ENCODE results near the gene ARL6IP5.

The ARL6IP5 gene

DNA sequence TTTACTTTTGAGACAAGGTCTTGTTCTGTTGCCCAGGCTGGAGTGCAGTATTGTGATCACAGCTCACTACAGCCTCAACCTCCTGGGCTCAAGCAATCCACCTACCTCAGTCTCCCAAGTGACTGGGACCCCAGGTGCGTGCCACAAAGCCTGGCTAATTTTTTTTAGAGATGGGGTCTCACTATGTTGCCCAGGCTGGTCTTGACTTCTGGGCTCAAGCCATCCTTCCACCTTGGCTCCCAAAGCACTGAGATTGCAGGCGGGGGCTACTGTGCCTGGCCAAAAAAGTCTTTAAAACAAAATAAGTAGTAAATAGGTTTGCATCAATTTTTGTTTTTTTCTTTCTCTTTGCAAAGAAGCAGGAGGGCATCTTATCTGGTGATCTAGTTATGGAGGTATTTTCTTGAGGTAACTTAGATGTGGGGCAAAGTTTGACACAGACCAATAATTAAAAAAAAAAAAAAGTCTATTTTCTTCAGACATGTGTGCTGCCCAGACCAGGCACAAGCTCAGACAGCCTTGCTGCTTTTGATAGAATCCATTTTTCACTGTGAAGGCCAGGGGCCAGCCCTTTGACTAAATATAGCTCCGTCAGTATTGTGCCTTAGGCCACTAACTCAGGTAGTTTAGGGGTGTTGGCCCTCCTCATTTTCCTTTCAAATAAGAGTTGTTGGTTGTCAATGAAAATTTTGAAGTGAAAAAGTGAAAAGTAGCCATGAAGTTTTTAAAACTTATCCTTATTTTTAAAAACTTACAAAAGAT lies 2.5 kb downstream of the ARL6IP5 start:
- no peak for DNase-seq

DNA sequence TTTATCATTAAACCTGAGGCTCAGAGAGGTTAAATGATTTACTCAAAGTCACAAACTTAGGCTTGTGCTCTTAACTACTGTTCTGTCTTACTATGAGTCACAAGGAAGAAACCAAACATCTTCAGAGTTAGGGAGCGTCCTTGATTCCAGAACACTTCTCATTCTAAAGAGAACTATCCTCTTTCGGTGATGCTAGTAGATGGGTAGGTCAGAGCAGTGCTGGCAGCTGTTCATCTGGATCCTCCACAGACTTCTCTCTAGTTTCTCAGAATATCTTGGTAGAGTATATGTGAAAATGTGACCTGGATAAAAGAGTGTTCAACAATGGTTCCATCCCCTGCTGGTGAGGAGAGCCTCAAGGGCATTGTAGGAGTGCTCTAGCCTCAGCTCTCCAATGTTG lies 3.3 kb downstream of the ARL6IP5 start:
- DNase-seq = no peak

DNA sequence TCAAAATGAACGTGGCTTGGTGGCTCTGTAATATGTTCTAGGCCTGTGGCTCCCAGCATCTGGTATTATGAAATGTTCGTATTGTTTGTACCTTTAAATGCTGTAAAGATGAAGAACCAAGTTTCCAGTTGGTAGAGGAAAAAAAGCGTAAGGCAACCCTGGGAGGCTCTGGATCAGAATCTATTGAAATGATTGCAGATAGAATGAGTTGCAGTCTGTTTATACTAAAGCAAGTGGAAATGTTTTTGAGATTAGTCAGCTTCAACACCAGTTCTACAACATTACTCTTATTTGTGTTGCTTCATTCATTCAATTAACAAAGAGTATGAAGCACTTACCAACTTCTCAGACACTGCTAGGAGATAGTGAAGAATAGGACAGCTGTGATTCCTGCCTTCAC lies 5.3 kb downstream of the ARL6IP5 start:
- DNase-seq = no peak

DNA sequence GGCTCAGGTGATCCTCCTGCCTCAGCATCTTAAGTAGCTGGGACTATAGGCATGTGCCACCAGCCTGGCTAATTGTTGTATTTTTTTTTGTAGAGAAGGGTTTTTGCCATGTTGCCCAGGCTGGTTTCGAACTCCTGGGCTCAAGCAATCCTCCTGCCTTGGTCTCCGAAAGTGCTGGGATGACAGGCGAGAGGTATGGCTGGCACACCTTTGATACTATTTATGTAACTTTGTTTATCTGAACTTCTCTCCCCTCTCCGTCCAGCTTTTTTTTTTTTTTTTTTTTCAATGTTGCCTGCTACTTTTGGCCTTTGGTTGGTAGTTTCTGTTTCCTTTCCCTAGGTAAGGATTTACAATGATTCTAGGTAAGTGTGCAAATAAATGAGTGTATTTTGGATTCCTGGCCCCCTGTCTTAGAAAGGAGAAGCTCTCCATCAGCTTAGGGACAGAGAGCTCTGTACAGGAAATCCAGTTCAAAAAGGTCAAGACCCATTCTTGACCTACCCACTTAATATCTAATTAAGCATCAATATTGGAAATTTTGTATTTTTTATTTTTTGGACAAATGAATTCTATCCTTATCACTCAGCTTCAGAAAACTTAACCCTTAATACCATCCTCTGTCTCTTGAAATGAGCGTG lies 6.8 kb downstream of the ARL6IP5 start:
- DNase-seq = no peak

DNA sequence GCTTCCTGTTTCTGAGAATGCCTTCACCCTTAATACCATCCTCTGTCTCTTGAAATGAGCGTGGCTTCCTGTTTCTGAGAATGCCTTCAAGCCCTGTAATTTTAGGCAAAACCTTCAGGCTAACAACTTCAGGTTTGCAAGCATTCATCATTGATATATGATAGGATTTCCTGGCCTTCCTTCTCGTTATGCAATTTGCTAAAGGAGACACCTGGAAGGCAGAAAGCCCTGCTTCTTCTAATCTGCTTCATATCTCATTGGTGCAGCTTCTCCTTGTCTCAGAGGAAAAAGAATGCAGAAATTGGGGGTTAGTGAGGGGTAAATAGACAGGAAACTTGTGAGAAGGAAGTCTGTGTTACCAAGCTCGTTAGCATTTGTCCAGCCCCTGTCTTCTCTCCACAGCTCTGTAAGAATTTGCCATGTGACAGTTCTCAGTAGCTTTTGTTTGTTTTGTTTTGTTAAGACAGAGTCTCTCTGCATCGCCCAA lies 7.3 kb downstream of the ARL6IP5 start:
- DNase-seq = no peak

DNA sequence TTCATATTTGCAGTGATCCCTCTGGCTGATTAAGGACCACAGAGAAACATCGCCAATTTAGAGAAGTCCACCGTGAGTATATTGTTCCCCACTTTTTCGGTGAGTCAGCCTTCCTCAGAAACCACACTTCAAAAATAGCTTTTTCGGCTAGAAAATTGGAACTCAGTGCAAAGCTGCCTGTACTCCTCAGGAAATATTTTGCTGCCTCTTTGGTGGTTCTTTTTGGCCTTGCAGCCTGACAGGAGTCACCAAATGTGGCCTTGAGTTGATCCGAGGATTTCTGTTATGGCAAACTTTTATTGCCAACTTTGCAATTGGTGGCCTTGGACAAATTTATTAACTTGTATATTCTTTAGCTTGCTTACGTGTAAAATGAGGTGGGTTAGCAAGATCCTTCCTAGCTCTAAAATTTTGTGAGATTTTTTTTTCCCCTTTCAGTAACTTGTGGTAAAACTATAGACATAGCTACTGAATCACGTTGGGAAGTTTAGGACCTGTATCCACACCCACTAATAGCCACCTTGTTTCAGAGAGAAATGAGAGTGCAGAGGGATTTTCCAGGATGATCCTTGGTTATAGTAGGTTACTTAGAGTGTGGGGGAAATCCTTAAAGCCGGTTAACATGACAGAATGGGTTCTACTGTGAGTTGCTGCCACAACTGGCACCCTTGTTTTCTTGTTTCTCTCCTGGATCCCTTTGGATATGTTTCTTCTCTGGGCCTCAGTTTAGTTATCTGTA lies 9.9 kb downstream of the ARL6IP5 start:
- no peak for DNase-seq

DNA sequence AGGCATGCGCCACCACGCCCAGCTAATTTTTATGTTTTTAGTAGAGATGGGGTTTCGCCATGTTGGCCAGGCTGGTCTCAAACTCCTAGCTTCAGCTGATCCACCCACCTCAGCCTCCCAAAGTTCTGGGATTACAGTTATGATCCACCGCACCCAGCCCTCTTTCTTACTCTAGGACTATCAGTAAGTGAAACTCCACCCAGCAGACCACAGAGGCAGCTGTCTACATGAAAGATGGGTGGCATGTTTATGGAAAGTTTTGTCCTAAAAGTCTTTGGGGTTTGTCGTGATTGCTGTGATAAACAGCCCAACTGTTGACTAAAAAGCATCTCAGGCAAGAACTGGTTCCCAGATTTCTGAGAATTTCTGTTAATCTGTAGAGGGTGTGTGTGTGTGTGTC lies 10.9 kb downstream of the ARL6IP5 start:
- DNase-seq = no peak

DNA sequence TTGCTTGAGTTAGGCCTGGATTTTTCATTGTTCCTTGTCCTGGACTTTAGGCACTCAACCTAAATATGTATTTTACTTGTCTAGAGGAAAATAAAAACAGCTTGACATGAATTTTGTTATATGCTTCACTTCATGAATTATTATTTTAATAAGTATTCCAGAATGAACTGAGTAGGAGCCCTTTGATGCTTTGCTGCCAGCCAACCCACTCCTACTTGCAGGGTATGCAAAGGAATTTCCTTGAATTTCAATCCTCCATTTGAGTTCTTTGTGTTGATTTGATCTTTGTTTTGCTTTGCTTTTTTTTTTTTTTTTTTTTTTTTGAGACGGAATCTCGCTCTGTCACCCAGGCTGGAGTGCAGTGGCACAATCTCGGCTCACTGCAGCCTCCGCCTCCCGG lies 11.6 kb downstream of the ARL6IP5 start:
- DNase-seq = no peak

DNA sequence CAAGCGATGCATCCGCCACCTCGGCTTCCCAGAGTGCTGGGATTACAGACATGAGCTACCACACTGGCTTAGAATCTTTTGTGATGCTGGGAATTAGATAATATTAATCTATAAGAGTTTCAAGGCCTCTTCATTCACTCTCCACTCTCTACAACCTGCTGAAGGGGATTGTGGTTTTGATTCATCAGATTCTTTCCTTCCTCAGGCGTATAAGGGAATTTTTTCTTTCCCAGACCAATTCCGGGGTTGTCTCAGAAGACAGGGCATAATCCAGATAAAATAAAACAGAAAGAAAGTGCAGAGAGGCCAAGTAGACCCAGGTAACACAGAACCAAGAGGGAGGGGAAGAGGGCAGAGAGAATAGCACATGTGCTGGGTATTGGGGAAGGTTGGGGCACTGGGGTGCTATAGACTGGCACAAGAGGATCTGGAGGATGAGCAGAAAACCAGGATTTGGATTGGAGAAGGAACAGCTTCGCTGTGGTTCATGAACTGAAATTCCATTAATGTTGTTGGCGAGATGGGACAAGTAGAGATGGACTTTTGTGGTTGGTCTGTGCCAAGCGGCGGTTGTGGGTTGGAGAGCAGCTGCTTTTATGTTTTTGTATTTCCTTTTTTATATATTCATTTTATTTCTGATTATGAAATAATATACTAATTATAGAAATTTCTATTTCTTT lies 12.8 kb downstream of the ARL6IP5 start:
- no peak for DNase-seq

DNA sequence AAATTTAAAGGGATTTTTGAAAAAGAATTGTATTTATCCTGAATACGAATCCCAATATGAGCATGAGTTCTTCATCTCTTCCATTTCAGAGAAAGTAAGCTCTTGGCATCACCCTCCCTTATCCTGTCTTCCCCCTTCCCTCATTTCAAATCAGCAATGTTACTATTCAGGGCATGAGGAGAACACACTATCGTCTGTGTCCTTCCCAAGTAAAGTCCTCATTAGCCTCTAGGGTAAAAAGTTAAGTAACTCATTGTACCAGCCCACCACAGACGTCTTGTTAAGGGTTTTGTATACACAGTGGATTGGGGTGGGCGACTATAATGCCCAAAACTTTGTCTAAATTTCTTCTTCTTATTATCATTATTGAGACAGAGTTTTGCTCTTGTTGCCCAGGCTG lies 14.8 kb downstream of the ARL6IP5 start:
- no peak for DNase-seq

DNA sequence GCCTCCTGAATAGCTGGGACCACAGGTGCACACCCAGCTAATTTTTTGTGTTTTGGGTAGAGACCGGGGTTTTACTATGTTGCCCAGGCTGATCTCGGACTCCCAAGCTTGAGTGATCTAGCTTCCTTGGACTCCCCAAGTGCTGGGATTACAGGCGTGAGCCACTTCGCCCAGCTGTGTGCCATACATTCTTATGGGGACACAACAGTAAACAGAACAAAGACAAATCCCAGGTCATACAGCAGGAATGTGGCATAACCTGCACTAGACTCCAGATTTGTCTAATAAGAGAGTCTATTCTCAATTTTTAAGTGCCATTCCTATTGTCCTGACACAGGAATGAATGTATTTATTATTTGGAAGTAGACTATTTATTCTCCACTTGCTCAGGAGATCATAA lies 17.6 kb downstream of the ARL6IP5 start:
- DNase-seq = no peak

DNA sequence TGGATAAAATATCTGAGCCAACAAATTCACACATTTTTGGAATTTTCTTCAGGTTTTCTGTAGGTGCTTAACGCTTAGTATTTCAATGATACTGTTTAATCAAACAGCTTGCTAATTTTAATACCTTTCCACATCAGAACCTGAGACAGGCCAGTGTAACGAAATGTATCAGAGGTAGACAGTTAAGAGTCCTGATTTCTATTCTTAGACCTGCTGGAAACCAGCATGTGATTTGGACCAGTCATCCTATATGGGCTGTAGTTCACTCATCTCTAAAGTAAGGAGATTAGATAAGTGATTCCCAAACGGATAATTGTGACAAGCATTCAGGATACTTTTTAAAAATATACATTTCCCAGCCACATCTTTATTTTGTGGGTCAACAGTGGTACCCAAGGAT lies 18.4 kb downstream of the ARL6IP5 start:
- DNase-seq = no peak

DNA sequence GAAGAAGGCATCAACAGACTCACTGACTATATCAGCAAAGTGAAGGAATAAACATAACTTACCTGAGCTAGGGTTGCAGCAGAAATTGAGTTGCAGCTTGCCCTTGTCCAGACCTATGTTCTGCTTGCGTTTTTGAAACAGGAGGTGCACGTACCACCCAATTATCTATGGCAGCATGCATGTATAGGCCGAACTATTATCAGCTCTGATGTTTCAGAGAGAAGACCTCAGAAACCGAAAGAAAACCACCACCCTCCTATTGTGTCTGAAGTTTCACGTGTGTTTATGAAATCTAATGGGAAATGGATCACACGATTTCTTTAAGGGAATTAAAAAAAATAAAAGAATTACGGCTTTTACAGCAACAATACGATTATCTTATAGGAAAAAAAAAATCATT lies 19.8 kb downstream of the ARL6IP5 start:
- DNase-seq = no peak

DNA sequence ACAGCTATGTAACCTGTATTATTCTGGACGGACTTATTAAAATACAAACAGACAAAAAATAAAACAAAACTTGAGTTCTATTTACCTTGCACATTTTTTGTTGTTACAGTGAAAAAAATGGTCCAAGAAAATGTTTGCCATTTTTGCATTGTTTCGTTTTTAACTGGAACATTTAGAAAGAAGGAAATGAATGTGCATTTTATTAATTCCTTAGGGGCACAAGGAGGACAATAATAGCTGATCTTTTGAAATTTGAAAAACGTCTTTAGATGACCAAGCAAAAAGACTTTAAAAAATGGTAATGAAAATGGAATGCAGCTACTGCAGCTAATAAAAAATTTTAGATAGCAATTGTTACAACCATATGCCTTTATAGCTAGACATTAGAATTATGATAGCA lies 20.6 kb downstream of the ARL6IP5 start:
- no peak for DNase-seq

DNA sequence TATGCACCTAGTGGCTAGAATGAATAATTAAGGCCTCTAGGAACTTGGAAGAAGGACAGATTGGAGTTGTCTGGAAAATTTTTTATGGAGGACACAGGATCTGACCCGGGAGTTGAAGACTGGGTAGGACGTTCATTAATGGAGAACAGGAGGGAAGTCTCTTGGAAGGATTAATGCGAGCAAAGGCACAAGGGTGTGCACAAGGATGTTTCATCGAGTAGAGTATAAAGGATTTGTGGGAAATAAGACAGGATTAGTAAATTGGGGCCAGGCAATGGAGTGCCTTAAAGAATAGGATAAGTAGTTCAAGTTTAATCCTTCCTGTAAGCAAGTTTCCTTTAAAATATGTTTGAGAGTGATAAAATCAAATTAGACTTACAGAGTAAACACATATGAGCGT lies 23.1 kb downstream of the ARL6IP5 start:
- no peak for DNase-seq

DNA sequence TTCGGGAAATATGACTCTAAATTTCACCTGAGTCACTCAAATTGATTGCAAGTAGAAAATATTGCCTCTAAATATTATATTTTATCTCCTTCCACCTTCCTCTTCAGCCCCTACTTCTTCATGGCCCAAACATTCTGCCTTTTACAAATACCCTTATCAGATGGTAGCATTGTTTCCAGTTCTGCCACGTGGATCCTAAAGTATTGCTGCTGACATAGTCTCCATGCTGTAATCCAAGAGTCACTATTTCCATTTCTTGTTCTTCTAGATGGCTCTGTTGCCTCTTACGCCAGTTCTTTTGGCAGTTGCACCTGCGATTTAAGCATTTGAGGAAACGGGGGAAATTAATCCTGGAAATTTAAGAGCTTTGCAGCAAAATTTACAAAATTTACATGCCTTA lies 24.1 kb downstream of the ARL6IP5 start:
- no peak for DNase-seq

DNA sequence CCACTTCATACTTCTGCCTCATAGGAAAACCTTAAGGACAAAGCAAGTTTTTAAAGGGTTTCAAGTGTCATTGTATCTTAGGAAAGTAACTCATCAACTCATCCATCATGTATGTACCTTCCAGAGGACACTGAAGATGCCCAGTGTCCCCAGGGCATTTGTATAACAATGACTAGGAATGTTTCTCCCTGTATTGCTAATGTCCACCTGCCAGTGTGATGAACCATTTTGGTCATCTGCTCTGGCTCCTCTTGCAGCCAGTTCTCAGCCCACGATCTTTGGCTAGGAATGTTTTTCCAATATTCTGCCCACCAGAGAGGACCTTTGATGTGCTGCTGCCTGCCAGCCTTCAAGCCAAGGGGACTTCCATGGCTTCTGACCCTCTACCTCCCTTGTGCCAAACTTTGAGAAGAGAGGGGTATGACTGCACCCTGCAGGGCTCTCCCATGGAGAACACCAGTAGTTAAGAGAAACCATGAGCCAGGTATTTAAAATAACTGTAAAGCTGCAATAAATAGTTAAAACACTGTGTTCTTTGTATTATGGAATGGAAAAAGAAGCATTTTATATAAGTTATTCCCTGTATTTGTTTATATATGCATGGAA lies 26.3 kb downstream of the ARL6IP5 start:
- no peak for DNase-seq

DNA sequence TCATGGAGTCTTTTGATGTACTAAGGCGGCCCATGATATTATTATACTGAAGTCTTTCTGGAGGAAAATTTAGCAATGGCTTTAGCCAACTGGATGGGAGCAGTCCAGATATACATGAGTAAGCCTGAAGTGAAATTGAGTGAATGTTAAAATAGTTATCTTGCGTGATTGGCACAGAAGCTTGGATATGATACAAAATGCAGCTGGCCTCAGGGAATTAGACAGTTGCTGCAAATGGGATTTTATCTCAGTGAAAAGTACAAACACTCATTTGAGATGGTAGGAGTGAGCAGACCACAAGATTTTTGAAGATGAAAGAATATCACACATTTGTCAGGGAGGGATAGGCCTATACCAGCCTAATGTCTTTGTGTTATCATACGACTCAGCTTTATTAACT lies 28.8 kb downstream of the ARL6IP5 start:
- no peak for DNase-seq

DNA sequence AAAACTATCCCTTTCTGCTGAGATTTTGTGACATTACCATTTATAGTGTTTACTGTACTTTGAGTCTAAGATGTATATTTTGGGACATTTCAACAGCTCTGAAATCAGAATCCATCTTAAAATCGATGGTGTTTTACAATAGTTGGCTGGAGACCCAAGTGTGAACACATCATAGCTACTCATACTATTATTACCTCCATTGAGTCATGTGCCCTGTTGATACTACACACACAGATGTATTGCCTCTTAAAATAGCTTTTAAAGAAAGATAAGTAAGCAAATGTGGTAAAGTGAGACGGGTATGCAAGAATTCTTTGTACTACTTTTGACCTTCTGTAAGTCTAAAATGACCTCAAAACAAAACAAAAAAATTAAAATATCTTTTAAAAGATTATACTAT lies 31.0 kb downstream of the ARL6IP5 start:
- no peak for DNase-seq

DNA sequence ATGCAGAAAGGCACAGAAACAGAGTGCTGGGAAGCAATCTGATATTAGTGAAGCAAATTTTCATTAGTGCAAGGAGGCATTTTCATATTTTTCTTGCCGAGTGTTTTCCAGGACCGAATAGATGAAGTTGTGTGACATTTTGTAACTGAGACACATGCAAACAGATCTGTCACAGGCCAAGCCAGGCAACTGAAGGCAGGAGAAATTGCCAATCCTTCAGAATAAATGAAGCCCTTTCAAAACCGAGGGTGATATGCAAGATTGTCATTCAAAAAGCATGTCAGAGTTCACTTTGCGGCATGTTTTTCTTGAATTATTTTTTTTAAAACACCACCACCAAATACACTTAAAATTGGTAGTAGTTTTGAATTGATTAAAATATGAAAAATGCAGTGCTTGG lies 31.4 kb downstream of the ARL6IP5 start:
- no peak for DNase-seq

DNA sequence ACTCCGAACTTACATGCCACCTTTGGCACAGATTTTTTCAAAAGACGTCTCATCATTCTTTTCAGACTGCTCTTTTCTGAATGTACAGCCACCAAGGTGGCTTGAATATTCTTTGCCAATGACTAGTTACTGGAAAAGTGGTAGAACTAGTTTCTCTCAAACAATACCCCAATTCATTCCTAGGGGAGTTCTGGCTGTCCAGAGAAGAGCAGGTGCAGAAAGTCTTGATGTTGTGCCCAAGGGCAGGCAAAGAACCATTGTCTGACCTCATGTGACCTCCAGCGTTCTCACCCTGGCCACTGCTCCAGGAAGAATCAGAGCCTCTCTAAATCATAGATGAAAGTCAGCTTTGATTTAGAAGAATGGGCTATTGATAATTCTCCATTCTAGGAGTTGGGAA lies 32.2 kb downstream of the ARL6IP5 start:
- peak; percentile 28 for DNase-seq

DNA sequence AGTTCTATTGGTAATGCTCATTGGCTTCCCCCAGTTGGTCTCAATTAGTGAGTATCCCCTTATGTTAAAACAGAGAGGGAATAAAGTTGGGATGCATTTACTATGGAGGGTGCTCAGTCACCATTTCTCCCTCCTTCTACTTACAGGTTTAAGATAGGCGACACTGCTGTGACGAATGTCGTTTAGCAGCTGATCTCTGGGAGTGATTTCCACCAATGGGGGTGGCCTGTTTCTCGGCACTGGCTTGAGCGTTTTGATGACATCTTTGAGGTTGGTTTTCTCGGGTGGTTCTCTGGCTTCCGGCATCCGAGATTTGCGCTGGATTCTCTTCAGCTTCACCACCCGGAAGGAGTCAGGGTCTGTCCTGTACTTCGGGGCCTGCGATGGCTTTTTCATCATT lies 33.8 kb downstream of the ARL6IP5 start:
- no peak for DNase-seq

DNA sequence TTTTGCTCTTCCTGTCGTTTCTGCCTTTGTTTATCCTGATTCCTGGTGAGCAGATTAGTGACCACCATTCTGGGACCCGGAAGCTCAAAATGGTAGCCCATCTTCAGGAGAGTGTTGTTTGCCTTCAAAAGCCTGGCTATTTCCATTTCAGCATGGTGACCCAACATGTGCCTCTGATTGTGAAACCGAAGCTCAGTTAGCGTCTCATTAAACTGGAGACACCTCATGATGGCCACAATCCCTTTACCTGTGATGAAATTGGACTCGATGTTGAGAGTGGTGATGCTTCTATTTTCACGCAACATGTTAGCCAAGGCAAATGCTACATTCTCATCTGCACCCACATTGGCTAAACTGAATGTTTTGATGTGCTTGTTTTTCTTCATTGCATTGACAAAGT lies 34.4 kb downstream of the ARL6IP5 start:
- DNase-seq = no peak
